ENCODE data around the gene ZCCHC7.

The ZCCHC7 gene

DNA sequence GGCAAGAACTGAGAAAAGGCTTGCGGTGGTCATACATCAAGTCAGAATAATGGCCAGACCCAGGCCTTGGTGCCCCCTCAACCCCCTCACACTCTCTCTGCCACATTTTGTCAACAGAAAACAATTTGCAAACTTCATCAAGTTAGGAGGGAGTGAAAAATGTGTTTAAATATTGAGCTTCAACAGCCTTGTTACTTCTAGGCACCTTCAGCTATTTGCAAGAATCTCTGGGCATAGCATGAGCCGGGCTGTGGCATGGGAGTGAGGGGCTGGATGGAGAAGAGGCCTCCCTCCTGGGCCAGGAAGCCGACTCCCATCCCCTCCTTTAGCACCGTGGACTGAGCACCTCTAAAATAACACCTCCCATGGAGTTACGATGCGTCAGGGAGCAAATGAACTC is 249.9 kb downstream of the ZCCHC7 start:
- DNase-seq (ENCODE audit: low read depth in 1 of 2, low spot score in 1 of 2), result no peak
- Histone ChIP-seq H3K27me3 (ENCODE audit: insufficient read depth, poor library complexity, severe bottlenecking) (no peaks in the 10 kb centered on the region), H3K27ac (replicated peaks) (no peak overlapping the region), H3K4me3 (replicated peaks; ENCODE audit: insufficient read depth, low read length) (no peak overlapping the region)
- TF ChIP-seq, protein P1, sequence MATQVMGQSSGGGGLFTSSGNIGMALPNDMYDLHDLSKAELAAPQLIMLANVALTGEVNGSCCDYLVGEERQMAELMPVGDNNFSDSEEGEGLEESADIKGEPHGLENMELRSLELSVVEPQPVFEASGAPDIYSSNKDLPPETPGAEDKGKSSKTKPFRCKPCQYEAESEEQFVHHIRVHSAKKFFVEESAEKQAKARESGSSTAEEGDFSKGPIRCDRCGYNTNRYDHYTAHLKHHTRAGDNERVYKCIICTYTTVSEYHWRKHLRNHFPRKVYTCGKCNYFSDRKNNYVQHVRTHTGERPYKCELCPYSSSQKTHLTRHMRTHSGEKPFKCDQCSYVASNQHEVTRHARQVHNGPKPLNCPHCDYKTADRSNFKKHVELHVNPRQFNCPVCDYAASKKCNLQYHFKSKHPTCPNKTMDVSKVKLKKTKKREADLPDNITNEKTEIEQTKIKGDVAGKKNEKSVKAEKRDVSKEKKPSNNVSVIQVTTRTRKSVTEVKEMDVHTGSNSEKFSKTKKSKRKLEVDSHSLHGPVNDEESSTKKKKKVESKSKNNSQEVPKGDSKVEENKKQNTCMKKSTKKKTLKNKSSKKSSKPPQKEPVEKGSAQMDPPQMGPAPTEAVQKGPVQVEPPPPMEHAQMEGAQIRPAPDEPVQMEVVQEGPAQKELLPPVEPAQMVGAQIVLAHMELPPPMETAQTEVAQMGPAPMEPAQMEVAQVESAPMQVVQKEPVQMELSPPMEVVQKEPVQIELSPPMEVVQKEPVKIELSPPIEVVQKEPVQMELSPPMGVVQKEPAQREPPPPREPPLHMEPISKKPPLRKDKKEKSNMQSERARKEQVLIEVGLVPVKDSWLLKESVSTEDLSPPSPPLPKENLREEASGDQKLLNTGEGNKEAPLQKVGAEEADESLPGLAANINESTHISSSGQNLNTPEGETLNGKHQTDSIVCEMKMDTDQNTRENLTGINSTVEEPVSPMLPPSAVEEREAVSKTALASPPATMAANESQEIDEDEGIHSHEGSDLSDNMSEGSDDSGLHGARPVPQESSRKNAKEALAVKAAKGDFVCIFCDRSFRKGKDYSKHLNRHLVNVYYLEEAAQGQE (IDR thresholded peaks at IDR 0.05; ENCODE audit: insufficient replicate concordance, low read depth), result no peak
- TF ChIP-seq, protein P2, sequence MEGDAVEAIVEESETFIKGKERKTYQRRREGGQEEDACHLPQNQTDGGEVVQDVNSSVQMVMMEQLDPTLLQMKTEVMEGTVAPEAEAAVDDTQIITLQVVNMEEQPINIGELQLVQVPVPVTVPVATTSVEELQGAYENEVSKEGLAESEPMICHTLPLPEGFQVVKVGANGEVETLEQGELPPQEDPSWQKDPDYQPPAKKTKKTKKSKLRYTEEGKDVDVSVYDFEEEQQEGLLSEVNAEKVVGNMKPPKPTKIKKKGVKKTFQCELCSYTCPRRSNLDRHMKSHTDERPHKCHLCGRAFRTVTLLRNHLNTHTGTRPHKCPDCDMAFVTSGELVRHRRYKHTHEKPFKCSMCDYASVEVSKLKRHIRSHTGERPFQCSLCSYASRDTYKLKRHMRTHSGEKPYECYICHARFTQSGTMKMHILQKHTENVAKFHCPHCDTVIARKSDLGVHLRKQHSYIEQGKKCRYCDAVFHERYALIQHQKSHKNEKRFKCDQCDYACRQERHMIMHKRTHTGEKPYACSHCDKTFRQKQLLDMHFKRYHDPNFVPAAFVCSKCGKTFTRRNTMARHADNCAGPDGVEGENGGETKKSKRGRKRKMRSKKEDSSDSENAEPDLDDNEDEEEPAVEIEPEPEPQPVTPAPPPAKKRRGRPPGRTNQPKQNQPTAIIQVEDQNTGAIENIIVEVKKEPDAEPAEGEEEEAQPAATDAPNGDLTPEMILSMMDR (IDR thresholded peaks at IDR 0.05; ENCODE audit: insufficient read depth, low read length), result no peak
- TF ChIP-seq GABPA (IDR thresholded peaks at IDR 0.05; ENCODE audit: low read depth) (no peak), SPI1 (IDR thresholded peaks at IDR 0.05; ENCODE audit: borderline replicate concordance, low read depth) (no peak), POLR2AphosphoS5 (IDR thresholded peaks at IDR 0.05; ENCODE audit: low read depth) (no peak)

DNA sequence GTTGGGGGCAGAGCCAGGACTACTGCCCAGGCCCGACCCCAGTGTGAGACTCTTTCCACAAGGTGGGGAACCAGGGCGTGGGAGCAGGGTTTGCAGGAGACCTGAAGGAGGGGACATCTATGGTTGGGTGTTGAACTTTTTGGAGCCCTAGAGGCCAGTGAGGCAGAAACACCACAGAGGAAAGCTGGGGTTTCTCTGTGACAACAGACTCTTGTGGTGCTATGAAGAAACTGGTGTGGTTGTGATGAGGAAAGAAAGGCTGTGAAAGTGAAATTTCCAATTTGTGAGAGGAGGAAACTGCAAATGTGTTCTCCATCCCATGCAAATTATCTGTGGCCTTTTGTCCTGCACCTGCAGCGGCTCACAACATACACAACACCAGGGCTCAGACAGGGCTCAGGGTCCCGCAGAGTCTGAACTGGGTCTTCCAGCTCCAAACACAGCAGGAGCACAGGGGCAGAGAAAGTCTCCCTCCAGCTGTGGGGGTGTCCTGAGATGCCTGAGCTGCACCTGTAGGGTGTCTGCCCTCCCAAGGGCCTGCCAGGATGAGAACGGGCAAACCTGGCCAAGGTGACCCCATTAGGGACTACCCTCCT is 250.7 kb downstream of the ZCCHC7 start:
- Histone ChIP-seq H3K27ac (replicated peaks) (no peak overlapping the region; the same call in 1 of the 2 replicates), H3K4me3 (replicated peaks; ENCODE audit: insufficient read depth, low read length) (no peak overlapping the region), H3K27me3 (ENCODE audit: insufficient read depth, poor library complexity, severe bottlenecking) (no peaks in the 10 kb centered on the region)
- peak in 1 of 2 experiments; percentile 39 for DNase-seq (ENCODE audit: low read depth in 1 of 2, low spot score in 1 of 2)
- TF ChIP-seq SPI1 (IDR thresholded peaks at IDR 0.05; ENCODE audit: borderline replicate concordance, low read depth) (no peak), GABPA (IDR thresholded peaks at IDR 0.05; ENCODE audit: low read depth) (no peak), POLR2AphosphoS5 (IDR thresholded peaks at IDR 0.05; ENCODE audit: low read depth) (no peak)
- TF ChIP-seq, protein P2 (IDR thresholded peaks at IDR 0.05; ENCODE audit: insufficient read depth, low read length), result no peak
- TF ChIP-seq, protein P1 (IDR thresholded peaks at IDR 0.05; ENCODE audit: insufficient replicate concordance, low read depth), result no peak

DNA sequence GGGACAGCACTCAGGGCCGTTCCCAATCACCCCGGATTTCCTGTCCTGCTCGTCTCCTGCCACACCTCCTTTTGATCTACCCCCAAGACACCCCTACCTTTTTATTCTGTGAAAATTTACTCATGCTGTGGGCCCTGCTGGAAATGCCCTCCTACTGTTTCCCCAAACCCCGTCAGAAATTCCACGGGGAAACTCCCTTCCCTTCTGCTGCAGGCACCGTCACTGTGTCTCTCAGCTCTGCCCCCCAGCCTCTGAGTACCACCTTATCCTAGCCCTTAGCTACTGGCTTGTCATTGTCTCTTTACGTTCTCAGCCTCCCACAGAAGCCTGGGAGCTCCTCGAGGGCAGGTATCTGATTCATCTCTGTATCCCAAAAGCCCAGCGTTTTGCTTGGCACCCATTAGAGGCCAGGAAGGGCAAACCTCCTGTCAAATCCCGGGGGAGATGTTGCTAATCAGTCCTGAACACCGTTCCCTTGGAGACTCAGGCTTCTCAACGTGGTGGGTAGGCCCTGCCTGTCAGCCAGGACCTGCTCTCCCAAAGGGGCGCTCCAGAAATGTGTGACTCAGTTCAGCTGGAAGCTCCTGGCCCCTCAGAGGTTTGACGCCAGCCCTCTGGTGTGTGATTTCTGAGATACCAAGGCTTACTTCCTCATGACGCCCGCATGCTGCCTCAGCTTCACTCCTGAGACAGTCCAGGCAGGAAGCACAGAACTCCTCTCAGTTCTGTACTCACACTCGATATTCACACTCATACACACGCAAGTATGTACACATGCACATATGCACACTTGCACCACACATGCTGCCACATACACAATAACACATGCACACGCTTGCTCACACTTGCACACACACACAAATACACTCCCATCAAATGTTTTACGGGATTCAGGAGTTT is 251.4 kb downstream of the ZCCHC7 start:
- TF ChIP-seq SPI1 (IDR thresholded peaks at IDR 0.05; ENCODE audit: borderline replicate concordance, low read depth), result no peak
- no peak for TF ChIP-seq GABPA (IDR thresholded peaks at IDR 0.05; ENCODE audit: low read depth)
- TF ChIP-seq, protein P1 (IDR thresholded peaks at IDR 0.05; ENCODE audit: insufficient replicate concordance, low read depth), result no peak
- no peak for TF ChIP-seq POLR2AphosphoS5 (IDR thresholded peaks at IDR 0.05; ENCODE audit: low read depth)
- TF ChIP-seq, protein P2 (IDR thresholded peaks at IDR 0.05; ENCODE audit: insufficient read depth, low read length), result no peak
- H3K4me3 ChIP-seq (replicated peaks; ENCODE audit: insufficient read depth, low read length), result no peak overlapping the region
- peak; percentile 2 to 10 for DNase-seq (ENCODE audit: low read depth in 1 of 2, low spot score in 1 of 2)
- H3K27me3 ChIP-seq (ENCODE audit: insufficient read depth, poor library complexity, severe bottlenecking), result no peaks in the 10 kb centered on the region
- no peak overlapping the region for H3K27ac ChIP-seq (replicated peaks)

Data from HL-60 (cell line).